ENCODE measurements around the gene TMEM131.

Gene TMEM131

GRCh38 chr2:97985998-97986397 is 9.8 kb downstream of the TMEM131 start:
- H2BK12ac ChIP-seq (ENCODE audit: low read length), result no peak overlapping the region
- H3K4me1 ChIP-seq (ENCODE audit: control insufficient read depth in 2 of 2, insufficient read depth in 1 of 2, low read depth in 1 of 2, low read length in 2 of 2), result peaks cover 0 to 9% of the 10 kb centered on the region in 2 donors
- DNase-seq (ENCODE audit: low spot score), result no peak
- no peaks in the 10 kb centered on the region for H3K79me1 ChIP-seq (ENCODE audit: low read depth, low read length)
- H3K4me3 ChIP-seq (ENCODE audit: low read length in 2 of 2), result no peak overlapping the region
- H3K14ac ChIP-seq (ENCODE audit: low read length), result no peak overlapping the region
- no peak overlapping the region for H4K91ac ChIP-seq (ENCODE audit: low read depth, low read length, poor library complexity)
- no peak overlapping the region for H2BK5ac ChIP-seq (ENCODE audit: low read length)
- H3K4me2 ChIP-seq (ENCODE audit: insufficient read depth, low read length, poor library complexity, severe bottlenecking), result no peak overlapping the region
- H2BK120ac ChIP-seq (ENCODE audit: low read depth, low read length), result no peak overlapping the region
- WGBS, 2 donors (ENCODE audit: extremely low coverage in 2 of 2, insufficient read length in 2 of 2, insufficient replicate concordance in 1 of 2), result no CpG with 5 or more reads among the region's 2 CpGs
- no peak overlapping the region for H2BK15ac ChIP-seq (ENCODE audit: low read length)
- H2AK5ac ChIP-seq (ENCODE audit: low read depth, low read length), result no peak overlapping the region
- H3K27ac ChIP-seq (replicated peaks; ENCODE audit: low read length), result no peak overlapping the region
- peaks cover 0 to 6% of the 10 kb centered on the region in 2 donors for H3K36me3 ChIP-seq (replicated peaks in 1 of 2; ENCODE audit: control insufficient read depth in 2 of 2, insufficient read depth in 2 of 2, low read length in 2 of 2)
- no peaks in the 10 kb centered on the region for H3K27me3 ChIP-seq (ENCODE audit: control insufficient read depth in 3 of 3, insufficient read depth in 3 of 3, low read depth in 1 of 3, low read length in 3 of 3)
- H3K18ac ChIP-seq (ENCODE audit: low read length), result no peak overlapping the region
- no peak overlapping the region for H4K8ac ChIP-seq (ENCODE audit: low read depth, low read length)
- no peak overlapping the region for H3K4ac ChIP-seq (ENCODE audit: low read length)
- no peak overlapping the region for H2AFZ ChIP-seq (ENCODE audit: low read length)
- peaks cover 3 to 16% of the 10 kb centered on the region in 2 donors for H3K9me3 ChIP-seq (replicated peaks in 1 of 2; ENCODE audit: control insufficient read depth in 2 of 2, insufficient read depth in 1 of 2, low read depth in 1 of 2, low read length in 2 of 2)
- H3K9ac ChIP-seq (ENCODE audit: low read depth, low read length, poor library complexity), result no peak overlapping the region
- no peak overlapping the region for H3K23ac ChIP-seq (ENCODE audit: low read depth, low read length, poor library complexity)

GRCh38 chr2:97983698-97984097 is 12.1 kb downstream of the TMEM131 start:
- Histone ChIP-seq H2BK12ac (ENCODE audit: low read length) (no peak overlapping the region), H3K23ac (ENCODE audit: low read depth, low read length, poor library complexity) (no peak overlapping the region), H3K14ac (ENCODE audit: low read length) (no peak overlapping the region), H3K18ac (ENCODE audit: low read length) (no peak overlapping the region), H3K79me1 (ENCODE audit: low read depth, low read length) (no peaks in the 10 kb centered on the region), H2BK15ac (ENCODE audit: low read length) (no peak overlapping the region), H3K4me3 (ENCODE audit: low read length in 2 of 2) (no peak overlapping the region), H3K36me3 (replicated peaks in 1 of 2; ENCODE audit: control insufficient read depth in 2 of 2, insufficient read depth in 2 of 2, low read length in 2 of 2) (peaks cover 0 to 6% of the 10 kb centered on the region in 2 donors), H3K9me3 (replicated peaks in 1 of 2; ENCODE audit: control insufficient read depth in 2 of 2, insufficient read depth in 1 of 2, low read depth in 1 of 2, low read length in 2 of 2) (peaks cover 3 to 26% of the 10 kb centered on the region in 2 donors), H3K27me3 (ENCODE audit: control insufficient read depth in 3 of 3, insufficient read depth in 3 of 3, low read depth in 1 of 3, low read length in 3 of 3) (no peaks in the 10 kb centered on the region), H2BK120ac (ENCODE audit: low read depth, low read length) (no peak overlapping the region), H2BK5ac (ENCODE audit: low read length) (no peak overlapping the region), H3K4me1 (ENCODE audit: control insufficient read depth in 2 of 2, insufficient read depth in 1 of 2, low read depth in 1 of 2, low read length in 2 of 2) (peaks cover 0 to 9% of the 10 kb centered on the region in 2 donors), H2AFZ (ENCODE audit: low read length) (no peak overlapping the region), H3K9ac (ENCODE audit: low read depth, low read length, poor library complexity) (no peak overlapping the region), H3K4ac (ENCODE audit: low read length) (no peak overlapping the region), H3K27ac (replicated peaks; ENCODE audit: low read length) (peak overlapping the region; percentile 20), H2AK5ac (ENCODE audit: low read depth, low read length) (no peak overlapping the region), H4K91ac (ENCODE audit: low read depth, low read length, poor library complexity) (no peak overlapping the region), H3K4me2 (ENCODE audit: insufficient read depth, low read length, poor library complexity, severe bottlenecking) (no peak overlapping the region), H4K8ac (ENCODE audit: low read depth, low read length) (no peak overlapping the region)
- DNase-seq (ENCODE audit: low spot score), result no peak
- WGBS, 2 donors (ENCODE audit: extremely low coverage in 2 of 2, insufficient read length in 2 of 2, insufficient replicate concordance in 1 of 2), result no CpG with 5 or more reads among the region's 3 CpGs

- Histone ChIP-seq H3K4me3 (ENCODE audit: low read length in 2 of 2) (no peak overlapping the region), H3K4ac (ENCODE audit: low read length) (no peak overlapping the region), H3K9me3 (replicated peaks in 1 of 2; ENCODE audit: control insufficient read depth in 2 of 2, insufficient read depth in 1 of 2, low read depth in 1 of 2, low read length in 2 of 2) (peaks cover 6 to 25% of the 10 kb centered on the region in 2 donors), H3K36me3 (replicated peaks in 1 of 2; ENCODE audit: control insufficient read depth in 2 of 2, insufficient read depth in 2 of 2, low read length in 2 of 2) (peaks cover 0 to 6% of the 10 kb centered on the region in 2 donors), H3K4me1 (ENCODE audit: control insufficient read depth in 2 of 2, insufficient read depth in 1 of 2, low read depth in 1 of 2, low read length in 2 of 2) (peaks cover 0 to 9% of the 10 kb centered on the region in 2 donors), H3K23ac (ENCODE audit: low read depth, low read length, poor library complexity) (no peak overlapping the region), H3K27ac (replicated peaks; ENCODE audit: low read length) (peak overlapping the region; percentile 36), H2AFZ (ENCODE audit: low read length) (no peak overlapping the region), H2BK5ac (ENCODE audit: low read length) (no peak overlapping the region), H3K9ac (ENCODE audit: low read depth, low read length, poor library complexity) (no peak overlapping the region), H2BK12ac (ENCODE audit: low read length) (no peak overlapping the region), H3K79me1 (ENCODE audit: low read depth, low read length) (no peaks in the 10 kb centered on the region), H4K8ac (ENCODE audit: low read depth, low read length) (no peak overlapping the region), H3K18ac (ENCODE audit: low read length) (no peak overlapping the region), H4K91ac (ENCODE audit: low read depth, low read length, poor library complexity) (no peak overlapping the region), H2AK5ac (ENCODE audit: low read depth, low read length) (no peak overlapping the region), H2BK15ac (ENCODE audit: low read length) (no peak overlapping the region), H3K4me2 (ENCODE audit: insufficient read depth, low read length, poor library complexity, severe bottlenecking) (no peak overlapping the region), H3K27me3 (ENCODE audit: control insufficient read depth in 3 of 3, insufficient read depth in 3 of 3, low read depth in 1 of 3, low read length in 3 of 3) (no peaks in the 10 kb centered on the region), H2BK120ac (ENCODE audit: low read depth, low read length) (no peak overlapping the region), H3K14ac (ENCODE audit: low read length) (no peak overlapping the region)
- DNase-seq (ENCODE audit: low spot score), result no peak
- WGBS, 2 donors (ENCODE audit: extremely low coverage in 2 of 2, insufficient read length in 2 of 2, insufficient replicate concordance in 1 of 2), result no CpG with 5 or more reads among the region's 6 CpGs
Measured at GRCh38 chr2:97983134-97983533, 12.6 kb downstream of the TMEM131 start.

GRCh38 chr2:97982621-97983020 is 13.1 kb downstream of the TMEM131 start:
- no peak overlapping the region for H3K4me3 ChIP-seq (ENCODE audit: low read length in 2 of 2)
- H3K9ac ChIP-seq (ENCODE audit: low read depth, low read length, poor library complexity), result no peak overlapping the region
- H3K14ac ChIP-seq (ENCODE audit: low read length), result no peak overlapping the region
- peaks cover 6 to 22% of the 10 kb centered on the region in 2 donors for H3K9me3 ChIP-seq (replicated peaks in 1 of 2; ENCODE audit: control insufficient read depth in 2 of 2, insufficient read depth in 1 of 2, low read depth in 1 of 2, low read length in 2 of 2)
- no peak for DNase-seq (ENCODE audit: low spot score)
- no peaks in the 10 kb centered on the region for H3K27me3 ChIP-seq (ENCODE audit: control insufficient read depth in 3 of 3, insufficient read depth in 3 of 3, low read depth in 1 of 3, low read length in 3 of 3)
- no peak overlapping the region for H3K4ac ChIP-seq (ENCODE audit: low read length)
- H2BK120ac ChIP-seq (ENCODE audit: low read depth, low read length), result no peak overlapping the region
- H3K4me2 ChIP-seq (ENCODE audit: insufficient read depth, low read length, poor library complexity, severe bottlenecking), result no peak overlapping the region
- no peak overlapping the region for H3K23ac ChIP-seq (ENCODE audit: low read depth, low read length, poor library complexity)
- H3K4me1 ChIP-seq (ENCODE audit: control insufficient read depth in 2 of 2, insufficient read depth in 1 of 2, low read depth in 1 of 2, low read length in 2 of 2), result peaks cover 0 to 9% of the 10 kb centered on the region in 2 donors
- H3K27ac ChIP-seq (replicated peaks; ENCODE audit: low read length), result no peak overlapping the region
- no peaks in the 10 kb centered on the region for H3K79me1 ChIP-seq (ENCODE audit: low read depth, low read length)
- no peak overlapping the region for H2BK15ac ChIP-seq (ENCODE audit: low read length)
- peaks cover 0 to 6% of the 10 kb centered on the region in 2 donors for H3K36me3 ChIP-seq (replicated peaks in 1 of 2; ENCODE audit: control insufficient read depth in 2 of 2, insufficient read depth in 2 of 2, low read length in 2 of 2)
- no peak overlapping the region for H4K91ac ChIP-seq (ENCODE audit: low read depth, low read length, poor library complexity)
- no peak overlapping the region for H2BK12ac ChIP-seq (ENCODE audit: low read length)
- no peak overlapping the region for H3K18ac ChIP-seq (ENCODE audit: low read length)
- H4K8ac ChIP-seq (ENCODE audit: low read depth, low read length), result no peak overlapping the region
- no peak overlapping the region for H2BK5ac ChIP-seq (ENCODE audit: low read length)
- no peak overlapping the region for H2AFZ ChIP-seq (ENCODE audit: low read length)
- H2AK5ac ChIP-seq (ENCODE audit: low read depth, low read length), result no peak overlapping the region

Data from neuronal stem cell (in vitro differentiated cells).